Subcutaneous adipose tissue (tissue), 4 donors: Measurements from ENCODE around the gene PPOX. TPM values are rescaled to one million over a fixed set of nuclear protein-coding genes. Genes with fewer than 3 reads are reported as not detected.

Experiments used
- CTCF ChIP-seq: fragments of 450-650 bp; IDR thresholded peaks from one replicate; pipeline ENCODE4 v1.5.1; 2016; ENCODE audit warnings: low read depth, mild to moderate bottlenecking, control low read depth, antibody characterized with exemption, moderate library complexity
- total RNA-seq, 4 donors: library from RNA; depleted of rRNA; stranded (reverse); fragments of >200 nt; gene quantifications; one replicate each; pipeline ENCODE4 v1.1.0, GENCODE V29; 2016

Gene PPOX
- total RNA-seq, 4 donors from 2014 or later = 7.7 to 28.4 (median 17.8) TPM

GRCh38 chr1:161162806-161163205 lies 3.4 kb upstream of the PPOX start:
- TF ChIP-seq CTCF = no peak

GRCh38 chr1:161163793-161164192 lies 2.4 kb upstream of the PPOX start:
- no peak for TF ChIP-seq CTCF

GRCh38 chr1:161164901-161165610 lies 1.2 kb upstream of the PPOX start:
- no peak for TF ChIP-seq CTCF

- no peak for TF ChIP-seq CTCF
Observed at GRCh38 chr1:161166669-161167548, 683 bp downstream of the PPOX start.

GRCh38 chr1:161168906-161169305 lies 2.7 kb downstream of the PPOX start:
- no peak for TF ChIP-seq CTCF

- no peak for TF ChIP-seq CTCF
Observed at GRCh38 chr1:161171191-161171590, 5.0 kb downstream of the PPOX start.

GRCh38 chr1:161171696-161172095 lies 5.5 kb downstream of the PPOX start:
- no peak for TF ChIP-seq CTCF
